MG63 (cell line): Measurements from ENCODE around the gene MSH2. TPM values are rescaled to one million over a fixed set of nuclear protein-coding genes. Genes with fewer than 3 reads are reported as not detected.
"Not testable (repeated sequence)": the region's sequence is repeated elsewhere in the genome, so short reads cannot be mapped to it uniquely, and the experiment has no call there.

ENCODE experiments used
- DNase-seq: peaks from one replicate; pipeline ENCODE4 v3.0.0-alpha.2; 2020
- H3K27me3 ChIP-seq: fragments of 250-450 bp; sonication (Bioruptor Pico); 2 replicates; pipeline ENCODE4 v1.5.1; 2020; ENCODE audit warnings: mild to moderate bottlenecking, moderate library complexity
- H3K36me3 ChIP-seq: fragments of 250-450 bp; sonication (Bioruptor Pico); 2 replicates; pipeline ENCODE4 v1.5.1; 2020; ENCODE audit warnings: mild to moderate bottlenecking, moderate library complexity
- H3K4me3 ChIP-seq: fragments of 250-450 bp; sonication (Bioruptor Pico); 2 replicates; pipeline ENCODE4 v1.5.1; 2020; ENCODE audit warnings: mild to moderate bottlenecking, moderate library complexity
- H3K9me3 ChIP-seq: fragments of 250-450 bp; sonication (Bioruptor Pico); 2 replicates; pipeline ENCODE4 v1.5.1; 2020; ENCODE audit warnings: mild to moderate bottlenecking, moderate library complexity
- total RNA-seq: library from RNA; depleted of rRNA; stranded (reverse); fragments of >200 nt; shearing (Covaris generic); gene quantifications from 2 replicates; pipeline ENCODE4 v1.2.3, GENCODE V29; 2014; ENCODE audit warnings: low replicate concordance

MSH2 gene
- total RNA-seq, 1 experiment from 2014 or later = 62.2 TPM

DNA sequence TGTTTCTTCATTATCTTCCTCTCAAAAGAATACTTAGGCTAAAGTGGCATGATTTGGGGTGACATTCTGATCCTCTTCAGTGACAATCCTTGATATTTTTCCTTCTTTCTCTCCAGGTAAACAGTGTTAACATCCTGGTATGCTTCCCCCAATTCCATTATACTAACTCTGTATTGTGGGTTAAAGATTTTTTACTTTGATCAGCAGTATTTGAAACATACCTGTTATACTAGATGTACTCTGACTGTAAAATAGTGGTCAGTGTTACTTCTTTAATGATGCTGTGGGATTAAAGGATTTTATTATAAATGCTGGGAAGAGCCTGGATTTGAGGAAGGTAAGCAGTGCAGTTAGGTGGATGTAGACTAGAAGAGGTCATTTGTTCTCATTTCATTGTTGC, 48.8 kb downstream of the MSH2 start:
- no peak for DNase-seq
- Histone ChIP-seq H3K36me3 (peaks cover 32% of the 10 kb centered on the region), H3K4me3 (no peak overlapping the region)

GRCh38 chr2:47452761-47453160, 49.8 kb downstream of the MSH2 start:
- H3K36me3 ChIP-seq = peaks cover 32% of the 10 kb centered on the region
- H3K9me3 ChIP-seq = no peaks in the 10 kb centered on the region
- no peak overlapping the region for H3K4me3 ChIP-seq
- no peaks in the 10 kb centered on the region for H3K27me3 ChIP-seq
- DNase-seq = no peak

More for the DNA sequence above, 48.8 kb downstream of the MSH2 start:
- no peaks in the 10 kb centered on the region for H3K9me3 ChIP-seq
- H3K27me3 ChIP-seq = no peaks in the 10 kb centered on the region

GRCh38 chr2:47454818-47455217, 51.9 kb downstream of the MSH2 start:
- DNase-seq, H3K9me3 ChIP-seq, H3K27me3 ChIP-seq, H3K4me3 ChIP-seq: not testable (repeated sequence)
- H3K36me3 ChIP-seq = peaks cover 29% of the 10 kb centered on the region

- DNase-seq = no peak
- no peak overlapping the region for H3K4me3 ChIP-seq
- no peaks in the 10 kb centered on the region for H3K27me3 ChIP-seq
- no peaks in the 10 kb centered on the region for H3K9me3 ChIP-seq
- H3K36me3 ChIP-seq = peaks cover 28% of the 10 kb centered on the region
Measured at GRCh38 chr2:47455411-47455810, 52.5 kb downstream of the MSH2 start.

GRCh38 chr2:47456851-47457250, 53.9 kb downstream of the MSH2 start:
- Histone ChIP-seq H3K36me3 (peaks cover 21% of the 10 kb centered on the region), H3K4me3 (no peak overlapping the region), H3K27me3 (no peaks in the 10 kb centered on the region), H3K9me3 (no peaks in the 10 kb centered on the region)
- no peak for DNase-seq

DNA sequence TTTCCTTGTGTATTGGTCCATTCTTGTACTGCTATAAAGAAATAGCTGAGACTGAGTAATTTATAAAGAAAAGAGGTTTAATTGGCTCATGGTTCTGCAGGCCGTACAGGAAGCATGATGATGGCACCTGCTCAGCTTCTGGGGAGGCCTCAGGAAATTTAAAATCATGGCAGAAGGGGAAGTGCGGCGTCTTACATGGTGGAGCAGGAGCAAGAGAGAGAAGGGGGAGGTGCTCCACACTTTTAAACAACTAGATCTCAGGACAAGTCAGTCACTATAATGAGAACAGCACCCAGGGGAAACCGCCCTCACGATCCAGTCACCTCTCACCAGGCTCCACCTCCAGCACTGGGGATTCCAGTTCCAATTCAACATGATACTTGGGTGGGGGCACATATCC, 54.3 kb downstream of the MSH2 start:
- DNase-seq = no peak

DNA sequence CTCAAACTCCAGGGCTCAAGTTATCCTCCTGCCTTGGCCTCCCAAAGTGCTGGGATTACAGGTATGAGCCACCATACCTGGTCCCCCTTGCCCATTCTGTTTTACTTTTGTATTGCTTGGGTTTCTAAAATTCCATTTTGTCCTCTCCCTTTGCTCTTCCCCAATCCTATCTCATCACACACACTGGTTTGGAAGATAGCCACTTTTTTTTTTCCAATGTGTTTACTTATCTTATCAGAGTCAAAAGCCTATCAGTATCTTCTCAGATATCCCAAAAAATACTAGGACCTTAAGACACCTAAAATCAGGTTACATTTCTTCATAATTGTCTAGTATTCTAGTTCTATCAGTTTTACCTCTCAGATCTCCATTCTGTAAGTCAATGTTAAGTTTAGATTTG, 56.1 kb downstream of the MSH2 start:
- no peak overlapping the region for H3K4me3 ChIP-seq
- H3K36me3 ChIP-seq = peaks cover 33% of the 10 kb centered on the region
- no peaks in the 10 kb centered on the region for H3K9me3 ChIP-seq
- DNase-seq = no peak
- no peaks in the 10 kb centered on the region for H3K27me3 ChIP-seq

More for the DNA sequence above, 54.3 kb downstream of the MSH2 start:
- no peaks in the 10 kb centered on the region for H3K9me3 ChIP-seq
- no peaks in the 10 kb centered on the region for H3K27me3 ChIP-seq
- H3K36me3 ChIP-seq = peaks cover 22% of the 10 kb centered on the region
- no peak overlapping the region for H3K4me3 ChIP-seq

DNA sequence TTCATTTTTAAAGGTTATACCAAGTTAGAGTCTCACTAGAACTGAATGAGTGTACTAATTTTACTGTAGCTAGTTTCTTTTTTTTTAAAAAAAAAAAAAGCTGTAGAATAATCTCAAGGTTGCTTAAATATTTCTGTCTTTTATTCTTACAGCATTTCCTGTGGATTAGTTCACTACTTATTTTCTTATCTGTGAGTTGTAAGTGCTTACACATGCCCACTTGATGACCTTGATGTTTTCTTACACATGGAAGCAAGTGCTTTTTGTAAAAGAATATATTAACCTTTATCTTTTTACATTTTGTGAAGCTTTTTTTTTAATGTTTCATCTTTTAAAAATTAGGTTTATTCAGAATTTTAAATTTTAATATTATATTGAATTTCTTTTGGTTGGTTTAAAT, 57.8 kb downstream of the MSH2 start:
- H3K27me3 ChIP-seq = no peaks in the 10 kb centered on the region
- H3K4me3 ChIP-seq = no peak overlapping the region
- H3K9me3 ChIP-seq = no peaks in the 10 kb centered on the region
- DNase-seq = no peak
- peaks cover 37% of the 10 kb centered on the region for H3K36me3 ChIP-seq

GRCh38 chr2:47471429-47472116, 68.6 kb downstream of the MSH2 start:
- H3K4me3 ChIP-seq = no peak overlapping the region
- H3K36me3 ChIP-seq = peaks cover 42% of the 10 kb centered on the region
- DNase-seq = no peak

DNA sequence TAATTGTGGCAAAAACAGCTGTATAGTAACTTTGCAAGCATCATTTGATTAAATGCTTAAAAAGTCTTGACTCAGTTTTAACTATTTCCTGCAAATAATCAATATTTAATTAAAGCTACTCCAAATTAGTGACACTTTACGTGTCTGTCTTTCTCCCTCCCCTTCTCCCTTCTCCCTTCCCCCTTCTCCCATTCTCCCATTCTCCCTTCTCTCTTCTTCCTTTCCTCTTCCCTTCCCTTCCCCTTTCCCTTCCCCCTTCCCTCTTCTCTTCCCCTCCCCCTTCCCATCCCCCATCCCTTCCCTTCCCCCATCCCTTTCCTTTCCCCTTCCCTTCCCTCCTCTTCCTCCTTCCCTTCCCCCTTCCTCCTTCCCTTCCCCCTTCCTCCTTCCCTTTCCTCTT, 76.9 kb downstream of the MSH2 start:
- H3K27me3 ChIP-seq = no peaks in the 10 kb centered on the region
- no peak overlapping the region for H3K4me3 ChIP-seq
- no peak for DNase-seq
- no peaks in the 10 kb centered on the region for H3K9me3 ChIP-seq
- peaks cover 49% of the 10 kb centered on the region for H3K36me3 ChIP-seq

More at GRCh38 chr2:47471429-47472116, 68.6 kb downstream of the MSH2 start:
- Histone ChIP-seq H3K9me3 (no peaks in the 10 kb centered on the region), H3K27me3 (no peaks in the 10 kb centered on the region)

DNA sequence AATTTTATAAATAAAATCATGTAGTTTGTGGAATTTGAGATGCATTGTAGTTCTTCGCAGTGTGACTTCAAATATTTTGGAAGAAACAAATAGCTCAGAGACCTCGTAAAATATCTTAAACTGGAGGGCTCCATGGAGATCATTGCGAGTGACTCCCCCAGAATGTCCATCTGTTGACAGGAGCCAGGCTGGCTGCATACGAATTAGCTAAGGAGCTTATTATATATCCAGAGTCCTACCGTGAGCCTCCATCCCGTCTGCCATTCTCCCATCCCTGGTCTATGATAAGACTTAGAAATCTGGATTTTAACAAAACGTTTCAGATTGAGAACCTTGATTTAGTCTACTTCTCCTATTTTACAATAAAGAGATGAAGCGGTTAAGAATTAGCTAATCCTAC, 80.2 kb downstream of the MSH2 start:
- Histone ChIP-seq H3K9me3 (no peaks in the 10 kb centered on the region), H3K36me3 (peaks cover 39% of the 10 kb centered on the region), H3K4me3 (no peak overlapping the region), H3K27me3 (no peaks in the 10 kb centered on the region)
- no peak for DNase-seq

DNA sequence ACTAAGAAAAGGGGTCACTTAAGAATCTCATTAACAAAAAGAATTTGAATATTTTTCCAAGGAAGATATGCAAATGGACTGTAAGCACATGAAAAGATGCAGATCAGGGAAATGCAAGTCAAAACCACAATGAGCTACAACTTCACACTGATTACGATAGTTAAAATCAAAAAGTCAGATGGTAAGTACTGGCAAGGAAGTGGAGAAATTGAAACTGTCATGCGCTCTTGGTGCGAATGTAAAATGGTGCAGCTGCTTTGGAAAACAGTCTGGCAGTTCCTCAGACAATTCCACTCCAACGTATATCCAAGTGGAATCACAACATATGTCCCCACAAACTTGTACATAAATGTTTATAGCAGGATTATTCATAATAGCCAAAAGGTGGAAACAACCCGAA, 81.4 kb downstream of the MSH2 start:
- no peak for DNase-seq
- H3K4me3 ChIP-seq = no peak overlapping the region
- H3K9me3 ChIP-seq = no peaks in the 10 kb centered on the region
- H3K27me3 ChIP-seq = no peaks in the 10 kb centered on the region
- peaks cover 28% of the 10 kb centered on the region for H3K36me3 ChIP-seq

GRCh38 chr2:47485177-47485576, 82.2 kb downstream of the MSH2 start:
- H3K4me3 ChIP-seq = no peak overlapping the region

GRCh38 chr2:47485751-47486300, 82.9 kb downstream of the MSH2 start:
- DNase-seq = no peak
- no peaks in the 10 kb centered on the region for H3K9me3 ChIP-seq
- H3K4me3 ChIP-seq = no peak overlapping the region
- H3K36me3 ChIP-seq = peaks cover 22% of the 10 kb centered on the region
- no peaks in the 10 kb centered on the region for H3K27me3 ChIP-seq

More at GRCh38 chr2:47485177-47485576, 82.2 kb downstream of the MSH2 start:
- no peak for DNase-seq
- H3K27me3 ChIP-seq = no peaks in the 10 kb centered on the region
- H3K9me3 ChIP-seq = no peaks in the 10 kb centered on the region
- peaks cover 25% of the 10 kb centered on the region for H3K36me3 ChIP-seq

GRCh38 chr2:47486841-47487497, 84.0 kb downstream of the MSH2 start:
- Histone ChIP-seq H3K4me3 (no peak overlapping the region), H3K36me3 (peaks cover 18% of the 10 kb centered on the region; the same call in 1 of the 2 replicates), H3K27me3 (no peaks in the 10 kb centered on the region), H3K9me3 (no peaks in the 10 kb centered on the region; the same call in 1 of the 2 replicates)
- DNase-seq = no peak

- Histone ChIP-seq H3K4me3 (no peak overlapping the region), H3K27me3 (no peaks in the 10 kb centered on the region), H3K36me3 (peaks cover 18% of the 10 kb centered on the region; the same call in 1 of the 2 replicates), H3K9me3 (no peaks in the 10 kb centered on the region; the same call in 1 of the 2 replicates)
- DNase-seq = no peak
Measured at GRCh38 chr2:47487498-47487875, 84.5 kb downstream of the MSH2 start.

DNA sequence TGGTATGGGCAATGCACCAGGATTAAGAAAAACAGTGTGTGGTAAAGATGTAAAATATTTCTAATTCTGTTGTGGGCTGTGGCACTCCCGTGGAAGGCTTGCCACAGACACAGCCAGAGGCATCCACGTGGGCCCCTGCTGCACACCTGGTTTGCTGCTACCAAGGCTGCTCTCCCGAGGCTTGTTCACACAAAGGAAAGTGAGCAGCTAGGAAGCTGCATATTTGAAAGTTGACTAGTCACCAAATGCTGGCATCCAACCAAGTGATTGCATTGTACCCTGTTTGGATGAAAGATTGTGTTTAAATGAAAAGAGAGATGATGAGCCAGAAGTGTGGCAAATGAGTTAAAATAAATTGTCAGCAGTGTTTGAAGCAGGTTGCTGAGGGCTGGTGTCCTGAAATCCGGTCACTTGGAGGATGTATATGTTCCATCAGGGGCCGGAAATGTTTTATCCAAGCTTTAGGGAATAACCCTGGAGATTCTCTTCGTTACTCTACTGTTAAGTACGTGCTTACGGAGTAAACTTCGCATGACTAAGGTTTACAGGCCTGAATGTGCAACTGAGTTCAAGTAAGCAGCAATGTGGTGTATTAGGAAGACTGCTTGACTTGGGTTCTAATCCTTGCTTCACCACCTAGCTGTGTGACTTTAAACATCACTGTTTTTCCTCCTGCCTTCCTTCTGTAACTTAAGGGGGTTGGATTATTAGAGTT, 86.1 kb downstream of the MSH2 start:
- no peak overlapping the region for H3K4me3 ChIP-seq
- no peaks in the 10 kb centered on the region for H3K27me3 ChIP-seq
- peak; percentile 51 for DNase-seq
- H3K36me3 ChIP-seq = peaks cover 13% of the 10 kb centered on the region; the same call in 1 of the 2 replicates
- no peaks in the 10 kb centered on the region; the same call in 1 of the 2 replicates for H3K9me3 ChIP-seq
